ENCODE data around the gene CXCR3.

DNA sequence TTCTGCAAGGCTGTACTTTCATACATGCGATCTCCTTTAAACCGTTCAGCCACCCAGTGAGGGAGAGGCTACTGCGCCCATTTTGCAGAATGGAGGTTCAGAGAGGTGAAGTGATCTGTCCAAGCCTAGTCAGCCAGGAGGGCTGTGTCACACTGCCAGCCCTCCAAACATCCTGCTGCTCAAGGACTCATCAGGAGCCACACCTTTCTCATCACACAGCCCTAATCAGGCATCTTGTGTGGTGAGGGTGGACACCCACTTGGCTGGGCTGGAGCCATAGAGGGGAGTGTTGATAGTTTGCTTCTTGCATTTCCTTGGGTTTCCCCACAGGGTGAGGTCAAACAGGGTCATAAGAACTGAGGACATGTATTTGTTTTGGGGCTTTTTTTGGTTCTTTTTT lies 5.4 kb upstream of the CXCR3 start:
- TF ChIP-seq, protein P1, sequence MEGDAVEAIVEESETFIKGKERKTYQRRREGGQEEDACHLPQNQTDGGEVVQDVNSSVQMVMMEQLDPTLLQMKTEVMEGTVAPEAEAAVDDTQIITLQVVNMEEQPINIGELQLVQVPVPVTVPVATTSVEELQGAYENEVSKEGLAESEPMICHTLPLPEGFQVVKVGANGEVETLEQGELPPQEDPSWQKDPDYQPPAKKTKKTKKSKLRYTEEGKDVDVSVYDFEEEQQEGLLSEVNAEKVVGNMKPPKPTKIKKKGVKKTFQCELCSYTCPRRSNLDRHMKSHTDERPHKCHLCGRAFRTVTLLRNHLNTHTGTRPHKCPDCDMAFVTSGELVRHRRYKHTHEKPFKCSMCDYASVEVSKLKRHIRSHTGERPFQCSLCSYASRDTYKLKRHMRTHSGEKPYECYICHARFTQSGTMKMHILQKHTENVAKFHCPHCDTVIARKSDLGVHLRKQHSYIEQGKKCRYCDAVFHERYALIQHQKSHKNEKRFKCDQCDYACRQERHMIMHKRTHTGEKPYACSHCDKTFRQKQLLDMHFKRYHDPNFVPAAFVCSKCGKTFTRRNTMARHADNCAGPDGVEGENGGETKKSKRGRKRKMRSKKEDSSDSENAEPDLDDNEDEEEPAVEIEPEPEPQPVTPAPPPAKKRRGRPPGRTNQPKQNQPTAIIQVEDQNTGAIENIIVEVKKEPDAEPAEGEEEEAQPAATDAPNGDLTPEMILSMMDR (IDR thresholded peaks at IDR 0.05; ENCODE audit: insufficient read depth, low read length): no peak
- no peak for TF ChIP-seq POLR2AphosphoS5 (IDR thresholded peaks at IDR 0.05; ENCODE audit: low read depth)

Data from HL-60 (cell line).